Stimulated activated naive CD8-positive, alpha-beta T cell treated with anti-CD3 and anti-CD28 coated beads, Interleukin-15, Interleukin-2, amounts not matched to agents 100 U/mL and 50 U/mL, for 24 hours (primary cell): ENCODE measurements around the gene RAP1A.

Experiments used
- ATAC-seq: fragments of 150-1000 bp; cut with Tn5 transposase; one replicate; pipeline ENCODE4 v1.10.0; 2021
- DNase-seq: peaks from one replicate; pipeline ENCODE4 v3.0.0; 2021

Gene RAP1A

GRCh38 chr1:111719135-111719534 lies 99.5 kb downstream of the RAP1A start:
- DNase-seq, result no peak
- ATAC-seq, result no peak

- ATAC-seq (no peak), DNase-seq (no peak)
These were observed 100.1 kb downstream of the RAP1A start for GRCh38 chr1:111719674-111720132.

GRCh38 chr1:111720274-111720976 lies 100.8 kb downstream of the RAP1A start:
- no peak for ATAC-seq
- no peak for DNase-seq

GRCh38 chr1:111720977-111721786 lies 101.6 kb downstream of the RAP1A start:
- ATAC-seq (no peak), DNase-seq (no peak)

GRCh38 chr1:111723091-111723806 lies 103.7 kb downstream of the RAP1A start:
- DNase-seq (no peak), ATAC-seq (no peak)

- ATAC-seq (no peak), DNase-seq (no peak)
These were observed 104.3 kb downstream of the RAP1A start for GRCh38 chr1:111723871-111724270.

GRCh38 chr1:111725192-111725591 lies 105.6 kb downstream of the RAP1A start:
- ATAC-seq, result no peak
- DNase-seq, result no peak

GRCh38 chr1:111727056-111727455 lies 107.5 kb downstream of the RAP1A start:
- no peak for DNase-seq

GRCh38 chr1:111729271-111729921 lies 109.8 kb downstream of the RAP1A start:
- DNase-seq (no peak), ATAC-seq (no peak)

More at GRCh38 chr1:111727056-111727455, 107.5 kb downstream of the RAP1A start:
- no peak for ATAC-seq

- ATAC-seq, result no peak
- DNase-seq, result no peak
These were observed 110.5 kb downstream of the RAP1A start for GRCh38 chr1:111729946-111730681.

- no peak for ATAC-seq
- DNase-seq, result no peak
These were observed 111.1 kb downstream of the RAP1A start for GRCh38 chr1:111730706-111731105.

GRCh38 chr1:111731956-111732355 lies 112.4 kb downstream of the RAP1A start:
- no peak for DNase-seq
- no peak for ATAC-seq

- ATAC-seq (no peak), DNase-seq (no peak)
These were observed 113.1 kb downstream of the RAP1A start for GRCh38 chr1:111732718-111733117.

- ATAC-seq (no peak), DNase-seq (no peak)
These were observed 113.8 kb downstream of the RAP1A start for GRCh38 chr1:111733183-111733991.

GRCh38 chr1:111733992-111734341 lies 114.4 kb downstream of the RAP1A start:
- DNase-seq, result no peak
- no peak for ATAC-seq

- DNase-seq, result no peak
- no peak for ATAC-seq
These were observed 114.8 kb downstream of the RAP1A start for GRCh38 chr1:111734426-111734825.

- ATAC-seq (no peak), DNase-seq (no peak)
These were observed 115.3 kb downstream of the RAP1A start for GRCh38 chr1:111734856-111735255.

GRCh38 chr1:111735321-111735720 lies 115.7 kb downstream of the RAP1A start:
- ATAC-seq (no peak), DNase-seq (no peak)

GRCh38 chr1:111735858-111736544 lies 116.4 kb downstream of the RAP1A start:
- DNase-seq (no peak), ATAC-seq (no peak)

GRCh38 chr1:111736548-111737215 lies 117.1 kb downstream of the RAP1A start:
- DNase-seq (no peak), ATAC-seq (no peak)
